A549 (cell line): Measurements from ENCODE around the gene ZSCAN1. TPM values are rescaled to one million over a fixed set of nuclear protein-coding genes. Genes with fewer than 3 reads are reported as not detected.

Source experiments
- ATAC-seq, 2 experiments: fragments of 200-7000 bp in 1 of 2; fragments of >200 bp in 1 of 2; cut with Nextera tagmentation in 1 of 2; cut with Tn5 transposase in 1 of 2; 3 replicates each; pipeline versions ENCODE4 v1.8.0 to v1.9.1; 2018 to 2020; ENCODE audit warnings: mild to moderate bottlenecking in 1 of 2, moderate library complexity in 1 of 2
- CTCF ChIA-PET: fragments of 300-600 bp; sonication (Branson Sonifier 250); formaldehyde crosslinking; extraction: SDS; loops from one replicate; lab custom pipeline; 2021; ENCODE audit warnings: antibody characterized with exemption, inconsistent platforms; lab: Yijun Ruan, JAX
- POLR2A ChIA-PET: fragments of 350-600 bp; formaldehyde crosslinking; extraction: SDS; loops from one replicate; lab custom pipeline; 2021; ENCODE audit warnings: antibody characterized with exemption, inconsistent platforms; lab: Yijun Ruan, JAX
- DNase-seq, 2 experiments: peaks; one replicate each; pipeline versions ENCODE4 v3.0.0 to v3.0.0-alpha.2; 2011 to 2016; ENCODE audit warnings: low read depth in 1 of 2, low spot score in 1 of 2
- FAIRE-seq: peaks from 2 replicates; lab custom pipeline; 2011; peaks lifted over from hg19 to GRCh38; lab: Jason Lieb, UNC
- H3K27ac ChIP-seq, 2 experiments: fragments of >200 bp; sonication (Bioruptor Twin); formaldehyde crosslinking; 3 replicates each; pipeline ENCODE4 v1.5.1; 2016 to 2017
- H3K4me1 ChIP-seq: fragments of >200 bp; sonication (Bioruptor Twin); formaldehyde crosslinking; 3 replicates; pipeline ENCODE4 v1.6.1; 2016
- H3K4me2 ChIP-seq: fragments of >200 bp; sonication (Bioruptor Twin); formaldehyde crosslinking; 3 replicates; pipeline ENCODE4 v1.6.1; 2016
- H3K4me3 ChIP-seq: fragments of >200 bp; sonication (Bioruptor Twin); formaldehyde crosslinking; 3 replicates; pipeline ENCODE4 v1.5.1; 2016
- H3K9me3 ChIP-seq: fragments of >200 bp; sonication (Bioruptor Twin); formaldehyde crosslinking; 3 replicates; pipeline ENCODE4 v1.6.1; 2016
- BHLHE40 ChIP-seq: IDR thresholded peaks from 2 replicates; pipeline ENCODE4 v1.6.1; 2012; ENCODE audit warnings: low read depth, low read length, inconsistent platforms
- CBX8 ChIP-seq: fragments of 200-600 bp; sonication (generic); IDR thresholded peaks from 2 replicates; pipeline ENCODE4 v1.6.1; 2016
- CHD2 ChIP-seq: fragments of 150-350 bp; IDR thresholded peaks from 2 replicates; pipeline ENCODE4 v1.6.1; 2014; ENCODE audit warnings: low read length; ENCODE audit not compliant: partially characterized antibody
- E2F6 ChIP-seq: IDR thresholded peaks from 2 replicates; pipeline ENCODE4 v1.6.1; 2012; ENCODE audit warnings: low read depth, borderline replicate concordance
- ELK1 ChIP-seq: fragments of 150-350 bp; IDR thresholded peaks from 2 replicates; pipeline ENCODE4 v1.6.1; 2014; ENCODE audit warnings: low read depth, mild to moderate bottlenecking, low read length
- FOSL2 ChIP-seq, 2 experiments: fragments of 450-650 bp in 1 of 2; fragments of >200 bp in 1 of 2; sonication (Bioruptor Twin) in 1 of 2; formaldehyde crosslinking; IDR thresholded peaks; 2 replicates each; pipeline versions ENCODE4 v1.5.0 to v1.6.1; 2016 to 2020; ENCODE audit warnings: mild to moderate bottlenecking in 1 of 2, moderate library complexity in 1 of 2
- HES2 ChIP-seq: fragments of >200 bp; sonication (Bioruptor Twin); formaldehyde crosslinking; IDR thresholded peaks from 2 replicates; pipeline ENCODE4 v1.6.1; 2016
- HOXA7 ChIP-seq: fragments of 250-450 bp; sonication (Bioruptor Pico); IDR thresholded peaks from 2 replicates; pipeline ENCODE4 v1.5.0; 2020; ENCODE audit warnings: mild to moderate bottlenecking, moderate library complexity
- HOXB13 ChIP-seq: fragments of 250-450 bp; sonication (Bioruptor Pico); IDR thresholded peaks from 2 replicates; pipeline ENCODE4 v1.5.0; 2020; ENCODE audit warnings: low read depth, mild to moderate bottlenecking, moderate library complexity
- HOXB5 ChIP-seq: fragments of 250-450 bp; sonication (Bioruptor Pico); IDR thresholded peaks from 2 replicates; pipeline ENCODE4 v1.5.0; 2020; ENCODE audit warnings: mild to moderate bottlenecking, moderate library complexity
- KDM5A ChIP-seq: fragments of 200-600 bp; sonication (generic); IDR thresholded peaks from 2 replicates; pipeline ENCODE4 v1.6.1; 2016; ENCODE audit warnings: antibody characterized with exemption, mild to moderate bottlenecking
- MAX ChIP-seq: IDR thresholded peaks from 2 replicates; pipeline ENCODE4 v1.6.1; 2012
- NR3C1 ChIP-seq: fragments of >200 bp; sonication (Bioruptor Twin); formaldehyde crosslinking; IDR thresholded peaks from 3 replicates; pipeline ENCODE4 v1.6.1; 2017
- RARB ChIP-seq: fragments of 250-450 bp; sonication (Bioruptor Pico); IDR thresholded peaks from 2 replicates; pipeline ENCODE4 v1.8.0; 2021; ENCODE audit warnings: mild to moderate bottlenecking, moderate library complexity
- TFCP2L1 ChIP-seq: fragments of 250-450 bp; sonication (Bioruptor Pico); IDR thresholded peaks from 2 replicates; pipeline ENCODE4 v1.5.0; 2021; ENCODE audit warnings: mild to moderate bottlenecking
- USF2 ChIP-seq: fragments of 450-650 bp; IDR thresholded peaks from 2 replicates; pipeline ENCODE4 v1.6.1; 2014; ENCODE audit warnings: antibody characterized with exemption
- ZC3H11A ChIP-seq: fragments of 450-650 bp; IDR thresholded peaks from 2 replicates; pipeline ENCODE4 v1.6.1; 2014; ENCODE audit warnings: antibody characterized with exemption, mild to moderate bottlenecking
- WGBS: methylation state at CpG from one replicate; pipeline ENCODE4 v1.1.6; 2017; ENCODE audit errors: missing lambda C conversion rate; 5-methylcytosine and 5-hydroxymethylcytosine counted together
- polyA plus RNA-seq, 4 experiments: library from polyadenylated mRNA; depleted of rRNA in 3 of 4; stranded (reverse); fragments of >200 nt; fragmentation: RNase III in 1 of 4; extraction: RNeasy Plus Mini Kit Qiagen cat#74134 plus additional on column Dnase treatment in 1 of 4; gene quantifications; 2 replicates in 3 of 4; 3 replicates in 1 of 4; pipeline ENCODE4 v1.2.3, GENCODE V29; 2011 to 2017
- TF ChIP-seq, protein P1 (sequence below): fragments of 200-600 bp; sonication (generic); IDR thresholded peaks from 2 replicates; pipeline ENCODE4 v1.6.1; 2016; ENCODE audit warnings: antibody characterized with exemption, mild to moderate bottlenecking, moderate library complexity
- TF ChIP-seq, protein P2 (sequence below): IDR thresholded peaks from 2 replicates; pipeline ENCODE4 v1.6.1; 2012

ZSCAN1 gene
- polyA plus RNA-seq, 2 of the 4 experiments (the other 2 are of a cell fraction), result not detected

DNA sequence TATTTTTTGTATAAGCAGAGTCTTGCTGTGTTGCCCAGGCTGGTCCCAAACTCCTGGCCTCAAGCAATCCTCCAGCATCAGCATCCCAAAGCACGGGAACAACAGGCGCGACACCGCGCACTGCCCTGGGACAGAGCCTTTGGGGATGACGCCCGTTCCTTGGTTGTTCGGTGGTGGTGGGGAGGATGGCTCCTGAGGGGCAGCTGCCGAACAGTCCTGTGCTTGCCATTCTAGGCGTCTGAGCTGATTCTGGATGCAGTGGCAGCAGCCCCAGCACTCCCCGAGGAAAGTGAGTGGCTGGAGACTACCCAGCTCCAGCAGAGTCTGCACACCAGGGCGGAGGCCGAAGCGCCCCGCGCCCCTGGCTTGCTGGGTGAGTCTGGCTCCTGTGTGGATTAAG is 18.4 kb downstream of the ZSCAN1 start (continued):
- TF ChIP-seq, protein P1, sequence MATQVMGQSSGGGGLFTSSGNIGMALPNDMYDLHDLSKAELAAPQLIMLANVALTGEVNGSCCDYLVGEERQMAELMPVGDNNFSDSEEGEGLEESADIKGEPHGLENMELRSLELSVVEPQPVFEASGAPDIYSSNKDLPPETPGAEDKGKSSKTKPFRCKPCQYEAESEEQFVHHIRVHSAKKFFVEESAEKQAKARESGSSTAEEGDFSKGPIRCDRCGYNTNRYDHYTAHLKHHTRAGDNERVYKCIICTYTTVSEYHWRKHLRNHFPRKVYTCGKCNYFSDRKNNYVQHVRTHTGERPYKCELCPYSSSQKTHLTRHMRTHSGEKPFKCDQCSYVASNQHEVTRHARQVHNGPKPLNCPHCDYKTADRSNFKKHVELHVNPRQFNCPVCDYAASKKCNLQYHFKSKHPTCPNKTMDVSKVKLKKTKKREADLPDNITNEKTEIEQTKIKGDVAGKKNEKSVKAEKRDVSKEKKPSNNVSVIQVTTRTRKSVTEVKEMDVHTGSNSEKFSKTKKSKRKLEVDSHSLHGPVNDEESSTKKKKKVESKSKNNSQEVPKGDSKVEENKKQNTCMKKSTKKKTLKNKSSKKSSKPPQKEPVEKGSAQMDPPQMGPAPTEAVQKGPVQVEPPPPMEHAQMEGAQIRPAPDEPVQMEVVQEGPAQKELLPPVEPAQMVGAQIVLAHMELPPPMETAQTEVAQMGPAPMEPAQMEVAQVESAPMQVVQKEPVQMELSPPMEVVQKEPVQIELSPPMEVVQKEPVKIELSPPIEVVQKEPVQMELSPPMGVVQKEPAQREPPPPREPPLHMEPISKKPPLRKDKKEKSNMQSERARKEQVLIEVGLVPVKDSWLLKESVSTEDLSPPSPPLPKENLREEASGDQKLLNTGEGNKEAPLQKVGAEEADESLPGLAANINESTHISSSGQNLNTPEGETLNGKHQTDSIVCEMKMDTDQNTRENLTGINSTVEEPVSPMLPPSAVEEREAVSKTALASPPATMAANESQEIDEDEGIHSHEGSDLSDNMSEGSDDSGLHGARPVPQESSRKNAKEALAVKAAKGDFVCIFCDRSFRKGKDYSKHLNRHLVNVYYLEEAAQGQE, result no peak
- no peak for TF ChIP-seq ELK1
- TF ChIP-seq, protein P2, sequence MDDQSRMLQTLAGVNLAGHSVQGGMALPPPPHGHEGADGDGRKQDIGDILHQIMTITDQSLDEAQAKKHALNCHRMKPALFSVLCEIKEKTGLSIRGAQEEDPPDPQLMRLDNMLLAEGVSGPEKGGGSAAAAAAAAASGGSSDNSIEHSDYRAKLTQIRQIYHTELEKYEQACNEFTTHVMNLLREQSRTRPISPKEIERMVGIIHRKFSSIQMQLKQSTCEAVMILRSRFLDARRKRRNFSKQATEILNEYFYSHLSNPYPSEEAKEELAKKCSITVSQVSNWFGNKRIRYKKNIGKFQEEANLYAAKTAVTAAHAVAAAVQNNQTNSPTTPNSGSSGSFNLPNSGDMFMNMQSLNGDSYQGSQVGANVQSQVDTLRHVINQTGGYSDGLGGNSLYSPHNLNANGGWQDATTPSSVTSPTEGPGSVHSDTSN, result no peak
- no peak for TF ChIP-seq CBX8
- TF ChIP-seq MAX, result no peak
- no peak for TF ChIP-seq ZC3H11A
- no peak for TF ChIP-seq HOXB13 (CRISPR knock-in tag)

DNA sequence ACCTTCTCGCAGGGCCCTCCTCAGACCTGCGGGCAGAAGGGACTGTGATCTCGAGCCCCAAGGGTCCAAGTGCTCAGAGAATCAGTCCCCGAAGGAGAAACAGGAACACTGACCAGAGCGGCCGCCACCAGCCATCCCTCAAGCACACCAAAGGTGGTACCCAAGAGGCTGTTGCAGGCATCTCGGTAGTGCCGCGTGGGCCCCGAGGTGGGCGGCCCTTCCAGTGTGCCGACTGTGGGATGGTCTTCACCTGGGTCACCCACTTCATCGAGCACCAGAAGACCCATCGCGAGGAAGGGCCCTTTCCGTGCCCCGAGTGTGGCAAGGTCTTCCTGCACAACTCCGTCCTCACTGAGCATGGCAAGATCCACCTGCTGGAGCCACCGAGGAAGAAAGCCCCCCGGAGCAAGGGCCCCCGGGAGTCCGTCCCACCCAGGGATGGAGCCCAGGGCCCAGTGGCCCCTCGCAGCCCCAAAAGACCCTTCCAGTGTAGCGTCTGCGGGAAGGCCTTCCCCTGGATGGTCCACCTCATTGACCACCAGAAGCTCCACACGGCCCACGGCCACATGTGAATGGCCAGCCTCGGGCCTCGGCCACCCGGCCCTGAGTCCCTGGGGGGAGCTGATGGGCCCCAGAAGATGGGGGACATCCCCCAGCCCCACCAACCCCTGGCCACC is 19.8 kb downstream of the ZSCAN1 start:
- ChIA-PET POLR2A (no interaction called here), CTCF (interaction anchor here (1.2 kb wide), 1 partner anchor 19 kb away, joined by 4 read pairs; no protein-coding TSS in a partner anchor)
- no peak overlapping the region for H3K27ac ChIP-seq
- FAIRE-seq (no peak), DNase-seq (no peak), ATAC-seq (no peak)
- no peak overlapping the region for H3K4me2 ChIP-seq
- no peak for TF ChIP-seq HOXA7
- no peak for TF ChIP-seq CHD2
- TF ChIP-seq BHLHE40, result no peak
- TF ChIP-seq KDM5A, result no peak
- no peak for TF ChIP-seq NR3C1
- no peak for TF ChIP-seq FOSL2 (IDR thresholded peaks at IDR 0.05)
- TF ChIP-seq FOSL2 (CRISPR knock-in tag; IDR thresholded peaks at IDR 0.05), result no peak
- no peak for TF ChIP-seq E2F6
- TF ChIP-seq HOXB5 (CRISPR knock-in tag), result no peak
- no peak for TF ChIP-seq HES2
- TF ChIP-seq, protein P1, result no peak
- TF ChIP-seq RARB, result no peak
- no peak for TF ChIP-seq TFCP2L1 (CRISPR knock-in tag)
- no peak for TF ChIP-seq USF2
- WGBS, result 48% methylated on average over 26 of the region's 30 CpGs
- H3K9me3 ChIP-seq, result peaks cover 83% of the 10 kb centered on the region
- no peak overlapping the region for H3K4me3 ChIP-seq
- H3K4me1 ChIP-seq, result no peaks in the 10 kb centered on the region
